ENCODE measurements around the gene OR10A7. TPM values are rescaled to one million over a fixed set of nuclear protein-coding genes. Genes with fewer than 3 reads are reported as not detected.

OR10A7 gene
- total and polyA plus RNA-seq, 2 of the 13 experiments (the other 11 are each of a cell fraction or from before 2014, with no cell fraction given), result not detected

DNA sequence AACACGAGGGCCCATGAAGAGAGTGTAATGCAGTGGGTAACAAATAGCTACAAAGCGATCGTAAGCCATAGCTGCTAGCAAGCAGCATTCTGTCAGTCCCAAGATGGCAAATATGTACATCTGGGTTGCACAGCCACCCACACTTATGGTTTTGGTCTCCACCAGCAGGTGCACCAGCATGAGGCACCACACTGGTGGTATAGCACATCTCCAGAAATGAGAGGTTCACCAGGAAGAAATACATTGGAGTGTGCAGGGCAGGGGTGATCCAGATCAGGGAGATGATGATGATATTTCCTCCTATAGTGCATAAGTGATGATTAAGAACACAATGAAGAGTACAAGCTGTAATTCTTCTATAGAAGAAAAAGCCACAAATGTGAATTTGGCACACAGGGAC is 26.4 kb upstream of the OR10A7 start:
- Histone ChIP-seq H2AFZ (ENCODE audit: low read length) (no peak overlapping the region), H3K27ac (ENCODE audit: extremely low read length, insufficient read depth, low read length) (no peak overlapping the region), H3K36me3 (replicated peaks in 1 of 2; ENCODE audit: control insufficient read depth in 1 of 2, insufficient read depth in 2 of 2, low read length in 2 of 2) (no peaks in the 10 kb centered on the region), H3K4me3 (replicated peaks in 1 of 3; ENCODE audit: insufficient read depth in 1 of 3, low read depth in 2 of 3, low read length in 3 of 3) (no peak overlapping the region), H3K4me2 (ENCODE audit: low read depth, low read length) (no peak overlapping the region), H3K4me1 (ENCODE audit: insufficient read depth, low read length) (no peaks in the 10 kb centered on the region), H3K9ac (ENCODE audit: insufficient read depth, low read depth, low read length) (no peak overlapping the region), H3K27me3 (ENCODE audit: control insufficient read depth in 1 of 2, insufficient read depth in 2 of 2, low read length in 2 of 2) (no peaks in the 10 kb centered on the region), H4K20me1 (ENCODE audit: insufficient read depth, low read length) (no peaks in the 10 kb centered on the region), H3K9me3 (ENCODE audit: low read length) (no peaks in the 10 kb centered on the region), H3K79me2 (ENCODE audit: insufficient read depth, low read length) (no peaks in the 10 kb centered on the region)
- FAIRE-seq (no peak), ATAC-seq (no peak), DNase-seq (ENCODE audit: low spot score) (no peak)
- in situ Hi-C loops (cut with HindIII; ENCODE audit: extremely low pct_ligation_motif_present, low pct_unique_long_range_greater_than_20kb) (loop anchor here (10.0 to 25.0 kb wide), 2 partner anchors 243 to 420 kb away; partner anchors contain the start of genes OR6C2 and OR6C76), intact Hi-C loops (cut with micrococcal nuclease; ENCODE audit: unreplicated experiment) (no loop called here)
- BruUV-seq (replicated peaks), result no TSS peak
- WGBS (ENCODE audit: low lambda C conversion rate), result 20% methylated on average over 2 of the region's 3 CpGs
- CTCF ChIA-PET (ENCODE audit: low intra/inter-chr PET ratio, low total read pairs), result no interaction called here
- POLR2A ChIA-PET, result no interaction called here
- TF ChIP-seq ZFP41 (CRISPR knock-in tag; IDR thresholded peaks at IDR 0.05; ENCODE audit: borderline replicate concordance) (no peak), DR1 (CRISPR knock-in tag; IDR thresholded peaks at IDR 0.05) (no peak), ZNF496 (CRISPR knock-in tag; IDR thresholded peaks at IDR 0.05; ENCODE audit: insufficient replicate concordance) (no peak)

DNA sequence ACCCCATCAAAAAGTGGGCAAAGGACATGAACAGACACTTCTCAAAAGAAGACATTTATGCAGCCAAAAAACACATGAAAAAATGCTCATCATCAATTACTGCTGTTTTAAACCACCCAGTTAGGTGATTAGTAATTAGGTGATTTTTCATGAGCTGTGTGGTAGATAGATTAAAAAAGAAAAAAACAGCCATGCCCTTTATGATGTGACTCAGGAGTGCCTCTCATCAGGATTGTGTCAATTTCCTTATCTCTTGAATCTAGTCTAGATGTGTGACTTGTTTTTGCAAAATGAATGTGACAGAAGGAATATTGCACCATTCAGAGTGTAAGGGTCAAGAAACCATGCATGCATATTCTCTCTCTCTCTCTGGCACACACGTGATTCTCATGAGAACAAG is 5.7 kb downstream of the OR10A7 start:
- H2AFZ ChIP-seq (ENCODE audit: low read length), result no peak overlapping the region
- FAIRE-seq (no peak), ATAC-seq (no peak)
- no peak for TF ChIP-seq ZNF431 (CRISPR knock-in tag; IDR thresholded peaks at IDR 0.05; ENCODE audit: borderline replicate concordance, low read depth)
- no peak for TF ChIP-seq ZNF232 (CRISPR knock-in tag; IDR thresholded peaks at IDR 0.05; ENCODE audit: borderline replicate concordance)
- TF ChIP-seq ZNF230 (CRISPR knock-in tag; IDR thresholded peaks at IDR 0.05), result no peak
- TF ChIP-seq DNMT1 (CRISPR knock-in tag; IDR thresholded peaks at IDR 0.05), result no peak
- TF ChIP-seq HMGXB3 (CRISPR knock-in tag; IDR thresholded peaks at IDR 0.05; ENCODE audit: borderline replicate concordance), result no peak
- no peak for TF ChIP-seq ZKSCAN1 (IDR thresholded peaks at IDR 0.05; ENCODE audit: low read length)
- TF ChIP-seq, protein P1, sequence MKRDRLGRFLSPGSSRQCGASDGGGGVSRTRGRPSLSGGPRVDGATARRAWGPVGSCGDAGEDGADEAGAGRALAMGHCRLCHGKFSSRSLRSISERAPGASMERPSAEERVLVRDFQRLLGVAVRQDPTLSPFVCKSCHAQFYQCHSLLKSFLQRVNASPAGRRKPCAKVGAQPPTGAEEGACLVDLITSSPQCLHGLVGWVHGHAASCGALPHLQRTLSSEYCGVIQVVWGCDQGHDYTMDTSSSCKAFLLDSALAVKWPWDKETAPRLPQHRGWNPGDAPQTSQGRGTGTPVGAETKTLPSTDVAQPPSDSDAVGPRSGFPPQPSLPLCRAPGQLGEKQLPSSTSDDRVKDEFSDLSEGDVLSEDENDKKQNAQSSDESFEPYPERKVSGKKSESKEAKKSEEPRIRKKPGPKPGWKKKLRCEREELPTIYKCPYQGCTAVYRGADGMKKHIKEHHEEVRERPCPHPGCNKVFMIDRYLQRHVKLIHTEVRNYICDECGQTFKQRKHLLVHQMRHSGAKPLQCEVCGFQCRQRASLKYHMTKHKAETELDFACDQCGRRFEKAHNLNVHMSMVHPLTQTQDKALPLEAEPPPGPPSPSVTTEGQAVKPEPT (CRISPR knock-in tag; IDR thresholded peaks at IDR 0.05; ENCODE audit: low read depth), result no peak
- no peak for TF ChIP-seq ZNF75D (CRISPR knock-in tag; IDR thresholded peaks at IDR 0.05; ENCODE audit: borderline replicate concordance)
- TF ChIP-seq SPEN (CRISPR knock-in tag; IDR thresholded peaks at IDR 0.05; ENCODE audit: low read depth), result no peak
- TF ChIP-seq WIZ (CRISPR knock-in tag; IDR thresholded peaks at IDR 0.05), result no peak
- TF ChIP-seq ZNF589 (CRISPR knock-in tag; conservative IDR thresholded peaks at IDR 0.05), result no peak

More for the DNA sequence above, 5.7 kb downstream of the OR10A7 start:
- Histone ChIP-seq H3K36me3 (replicated peaks in 1 of 2; ENCODE audit: control insufficient read depth in 1 of 2, insufficient read depth in 2 of 2, low read length in 2 of 2) (no peaks in the 10 kb centered on the region), H3K27me3 (ENCODE audit: control insufficient read depth in 1 of 2, insufficient read depth in 2 of 2, low read length in 2 of 2) (no peaks in the 10 kb centered on the region), H3K27ac (ENCODE audit: extremely low read length, insufficient read depth, low read length) (no peak overlapping the region), H3K9ac (ENCODE audit: insufficient read depth, low read depth, low read length) (no peak overlapping the region), H3K9me3 (ENCODE audit: low read length) (no peaks in the 10 kb centered on the region), H3K79me2 (ENCODE audit: insufficient read depth, low read length) (no peaks in the 10 kb centered on the region), H4K20me1 (ENCODE audit: insufficient read depth, low read length) (no peaks in the 10 kb centered on the region), H3K4me2 (ENCODE audit: low read depth, low read length) (no peak overlapping the region), H3K4me1 (ENCODE audit: insufficient read depth, low read length) (no peaks in the 10 kb centered on the region), H3K4me3 (replicated peaks in 1 of 3; ENCODE audit: insufficient read depth in 1 of 3, low read depth in 2 of 3, low read length in 3 of 3) (no peak overlapping the region)
- intact Hi-C loops (cut with micrococcal nuclease; ENCODE audit: unreplicated experiment), result no loop called here
- DNase-seq (ENCODE audit: low spot score), result no peak
- ChIA-PET POLR2A (no interaction called here), CTCF (ENCODE audit: low intra/inter-chr PET ratio, low total read pairs) (no interaction called here)
- no TSS peak for BruUV-seq (replicated peaks)
- in situ Hi-C loops (cut with HindIII; ENCODE audit: extremely low pct_ligation_motif_present, low pct_unique_long_range_greater_than_20kb), result no loop called here
- 6% methylated on average over 1 of the region's 1 CpG for WGBS (ENCODE audit: low lambda C conversion rate)
